ENCODE data around the gene MTF1. TPM values are rescaled to one million over a fixed set of nuclear protein-coding genes. Genes with fewer than 3 reads are reported as not detected.
"Not testable (repeated sequence)": the region's sequence is repeated elsewhere in the genome, so short reads cannot be mapped to it uniquely, and the experiment has no call there.

MTF1 gene
- total RNA-seq, 1 donor from 2014 or later = 33.0 TPM

- intact Hi-C loops (cut with DNase I) = no loop called here
- DNase-seq (ENCODE audit: low spot score) (no peak), ATAC-seq (no peak)
Observed at GRCh38 chr1:37807220-37807554, 52.2 kb downstream of the MTF1 start.

GRCh38 chr1:37802439-37802838, 57.0 kb downstream of the MTF1 start:
- intact Hi-C loops (cut with DNase I) = no loop called here
- ATAC-seq = no peak
- no peak for DNase-seq (ENCODE audit: low spot score)

GRCh38 chr1:37797750-37798345, 61.5 kb downstream of the MTF1 start:
- intact Hi-C loops (cut with DNase I) = no loop called here
- ATAC-seq (no peak), DNase-seq (ENCODE audit: low spot score) (no peak)

GRCh38 chr1:37795340-37796125, 63.9 kb downstream of the MTF1 start:
- intact Hi-C loops (cut with DNase I) = no loop called here
- peak; percentile 74 for ATAC-seq
- DNase-seq (ENCODE audit: low spot score) = peak; percentile 73

- intact Hi-C loops (cut with DNase I) = no loop called here
- ATAC-seq (no peak), DNase-seq (ENCODE audit: low spot score) (no peak)
Observed at GRCh38 chr1:37794372-37795339, 64.7 kb downstream of the MTF1 start.

GRCh38 chr1:37793773-37794371, 65.5 kb downstream of the MTF1 start, which contains the start of gene MANEAL:
TSS of gene MANEAL (plus strand) at chr1:37793847. CDS start at chr1:37794183, 336 bp downstream.
- intact Hi-C loops (cut with DNase I) = no loop called here
- peak; percentile 56 for ATAC-seq
- DNase-seq (ENCODE audit: low spot score) = no peak

- intact Hi-C loops (cut with DNase I) = no loop called here
- DNase-seq (ENCODE audit: low spot score) = no peak
- ATAC-seq = no peak
Observed at GRCh38 chr1:37792943-37793686, 66.3 kb downstream of the MTF1 start.

- no peak for ATAC-seq
- intact Hi-C loops (cut with DNase I) = no loop called here
- DNase-seq (ENCODE audit: low spot score) = no peak
Observed at GRCh38 chr1:37782491-37782890, 76.9 kb downstream of the MTF1 start.

GRCh38 chr1:37778654-37779053, 80.7 kb downstream of the MTF1 start:
- ATAC-seq (no peak), DNase-seq (ENCODE audit: low spot score) (no peak)
- intact Hi-C loops (cut with DNase I) = no loop called here

- no peak for DNase-seq (ENCODE audit: low spot score)
- intact Hi-C loops (cut with DNase I) = no loop called here
- no peak for ATAC-seq
Observed at GRCh38 chr1:37776946-37777516, 82.4 kb downstream of the MTF1 start.

- ATAC-seq; DNase-seq (ENCODE audit: low spot score); intact Hi-C loops (cut with DNase I): not testable (repeated sequence)
Observed at GRCh38 chr1:37771440-37771839, 88.0 kb downstream of the MTF1 start.

- no peak for DNase-seq (ENCODE audit: low spot score)
- no peak for ATAC-seq
- intact Hi-C loops (cut with DNase I) = no loop called here
Observed at GRCh38 chr1:37767488-37767887, 91.9 kb downstream of the MTF1 start.

- DNase-seq (ENCODE audit: low spot score) (no peak), ATAC-seq (no peak)
Observed at GRCh38 chr1:37765916-37766664, 93.3 kb downstream of the MTF1 start.

GRCh38 chr1:37764888-37765441, 94.4 kb downstream of the MTF1 start, which contains the start of gene EPHA10:
TSS of gene EPHA10 (minus strand) at chr1:37765120. CDS start at chr1:37765066, 54 bp downstream.
- intact Hi-C loops (cut with DNase I) = no loop called here
- ATAC-seq = no peak
- no peak for DNase-seq (ENCODE audit: low spot score)

More at GRCh38 chr1:37765916-37766664, 93.3 kb downstream of the MTF1 start:
- intact Hi-C loops (cut with DNase I) = no loop called here

GRCh38 chr1:37764414-37764825, 95.0 kb downstream of the MTF1 start:
- no peak for DNase-seq (ENCODE audit: low spot score)
- intact Hi-C loops (cut with DNase I) = no loop called here
- ATAC-seq = no peak

GRCh38 chr1:37763791-37764413, 95.5 kb downstream of the MTF1 start:
- intact Hi-C loops (cut with DNase I) = no loop called here
- ATAC-seq (no peak), DNase-seq (ENCODE audit: low spot score) (no peak)

- no peak for ATAC-seq
- intact Hi-C loops (cut with DNase I) = no loop called here
Observed at GRCh38 chr1:37762516-37762915, 96.9 kb downstream of the MTF1 start.

More at GRCh38 chr1:37762516-37762915, 96.9 kb downstream of the MTF1 start:
- DNase-seq (ENCODE audit: low spot score) = no peak

Data from sciatic nerve (tissue), 2 donors.